Dermis blood vessel endothelial cell (primary cell): ENCODE measurements around the gene CERS4. TPM values are rescaled to one million over a fixed set of nuclear protein-coding genes. Genes with fewer than 3 reads are reported as not detected.
A peak's percentile ranks its signal among the peaks of the same experiment; 100 is the strongest.
"Not testable (repeated sequence)": the region's sequence is repeated elsewhere in the genome, so short reads cannot be mapped to it uniquely, and the experiment has no call there.

Experiments
- DNase-seq: peaks from one replicate; pipeline ENCODE4 v3.0.0; 2010
- total RNA-seq: library from RNA; depleted of rRNA; stranded (reverse); fragments of >200 nt; gene quantifications from 2 replicates; pipeline ENCODE4 v1.2.3, GENCODE V29; 2014

Gene CERS4
- total RNA-seq, 1 donor from 2014 or later, result 23.3 TPM

DNA sequence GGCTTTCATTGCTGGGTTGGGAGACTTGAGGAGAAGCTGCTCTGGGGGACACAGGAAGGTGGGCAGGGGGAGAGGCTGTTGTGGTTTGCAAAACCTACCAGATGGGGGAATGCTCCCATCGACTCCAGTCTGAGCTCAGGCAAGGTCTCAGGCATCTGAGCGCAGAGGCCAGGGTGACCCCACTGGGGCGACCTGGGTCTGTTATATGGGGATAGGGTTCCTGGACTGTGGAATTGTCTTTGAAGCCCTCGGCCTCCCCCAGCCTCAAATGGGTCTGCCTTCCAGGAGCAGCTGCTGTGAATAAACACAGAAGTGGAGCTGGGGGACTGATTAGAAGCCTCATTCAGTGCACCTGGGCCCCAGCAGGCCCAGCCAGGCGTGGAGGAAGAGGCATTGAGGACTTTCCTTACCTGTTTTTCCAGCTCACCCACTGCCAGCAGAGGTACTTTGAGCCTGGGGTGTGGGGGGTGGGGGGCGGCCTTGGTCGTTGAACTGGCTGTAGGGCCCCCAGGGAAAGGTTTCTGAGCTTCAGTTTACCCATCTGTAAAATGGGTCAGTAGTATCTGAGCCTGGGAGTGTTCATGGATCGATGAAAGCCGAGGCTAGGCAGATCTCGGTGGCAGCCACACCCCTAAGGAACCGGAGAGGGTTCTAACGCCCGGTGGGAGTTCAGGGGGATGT, 1.4 kb downstream of the CERS4 start:
- DNase-seq, result no peak

- DNase-seq, result no peak
These were observed 3.0 kb downstream of the CERS4 start for GRCh38 chr19:8212212-8212611.

- no peak for DNase-seq
These were observed 3.7 kb downstream of the CERS4 start for GRCh38 chr19:8212916-8213315.

- DNase-seq, result no peak
These were observed 4.9 kb downstream of the CERS4 start for GRCh38 chr19:8213827-8214672.

GRCh38 chr19:8214802-8215201, 5.6 kb downstream of the CERS4 start:
- no peak for DNase-seq

- DNase-seq, result no peak
These were observed 6.6 kb downstream of the CERS4 start for GRCh38 chr19:8215783-8216182.

GRCh38 chr19:8216357-8216756, 7.2 kb downstream of the CERS4 start:
- no peak for DNase-seq

GRCh38 chr19:8218127-8218526, 9.0 kb downstream of the CERS4 start:
- not testable (repeated sequence) for DNase-seq

- DNase-seq, result no peak
These were observed 11.3 kb downstream of the CERS4 start for GRCh38 chr19:8220481-8220880.

- no peak for DNase-seq
These were observed 12.0 kb downstream of the CERS4 start for GRCh38 chr19:8221161-8221560.

DNA sequence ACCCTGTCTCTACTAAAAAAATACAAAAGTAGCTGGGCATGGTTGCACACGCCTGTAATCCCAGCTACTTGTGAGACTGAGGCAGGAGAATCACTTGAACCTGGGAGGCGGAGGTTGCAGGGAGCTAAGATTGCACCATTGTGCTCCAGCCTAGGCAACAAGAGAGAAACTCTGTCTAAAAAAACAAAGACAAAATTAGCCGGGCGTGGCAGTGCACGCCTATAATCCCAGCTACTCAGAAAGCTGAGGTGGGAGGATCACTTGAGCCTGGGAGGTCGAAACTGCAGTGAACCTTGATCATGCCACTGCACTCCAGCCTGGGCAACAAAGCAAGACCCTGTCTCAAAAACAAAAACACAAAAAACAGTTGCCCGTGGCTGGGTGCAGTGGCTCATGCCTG, 14.3 kb downstream of the CERS4 start:
- DNase-seq, result not testable (repeated sequence)

GRCh38 chr19:8224394-8225145, 15.4 kb downstream of the CERS4 start:
- DNase-seq, result no peak

GRCh38 chr19:8231073-8231604, 22.0 kb downstream of the CERS4 start:
- no peak for DNase-seq

DNA sequence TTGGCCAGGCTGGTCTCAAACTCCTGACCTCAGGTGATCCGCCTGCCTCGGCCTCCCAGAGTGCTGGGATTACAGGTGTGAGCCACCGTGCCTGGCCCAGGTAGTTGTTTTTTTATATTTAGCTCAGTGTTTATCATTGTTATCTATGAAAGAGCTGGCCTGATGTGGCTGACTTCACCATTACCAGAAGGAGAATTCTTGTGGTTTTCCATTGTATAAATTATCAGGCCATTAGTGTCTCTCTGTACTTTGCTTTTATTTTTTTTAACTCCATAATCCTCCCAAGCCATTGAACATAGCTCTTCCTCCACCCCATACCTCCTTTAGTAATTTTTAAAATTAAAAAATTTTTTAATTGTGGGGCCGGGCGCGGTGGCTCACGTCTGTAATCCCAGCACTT, 24.2 kb downstream of the CERS4 start:
- no peak for DNase-seq

DNA sequence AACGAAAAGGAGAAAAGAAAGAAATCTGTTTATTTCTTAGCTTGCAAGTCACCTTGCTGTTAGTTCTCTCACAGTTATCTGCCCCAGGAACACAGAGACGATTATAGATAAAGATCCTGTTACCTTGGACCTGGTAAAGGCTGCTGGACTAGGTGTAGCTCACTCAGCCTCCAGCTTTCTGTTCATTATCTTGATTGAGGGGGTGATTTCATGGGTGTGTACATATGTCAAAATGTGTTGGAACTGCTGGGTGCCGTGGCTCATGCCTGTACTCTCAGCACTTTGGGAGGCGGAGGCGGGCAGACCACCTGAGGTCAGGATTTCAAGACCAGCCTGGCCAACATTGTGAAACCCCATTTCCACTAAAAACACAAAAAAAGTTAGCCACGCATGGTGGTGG, 27.9 kb downstream of the CERS4 start:
- no peak for DNase-seq

DNA sequence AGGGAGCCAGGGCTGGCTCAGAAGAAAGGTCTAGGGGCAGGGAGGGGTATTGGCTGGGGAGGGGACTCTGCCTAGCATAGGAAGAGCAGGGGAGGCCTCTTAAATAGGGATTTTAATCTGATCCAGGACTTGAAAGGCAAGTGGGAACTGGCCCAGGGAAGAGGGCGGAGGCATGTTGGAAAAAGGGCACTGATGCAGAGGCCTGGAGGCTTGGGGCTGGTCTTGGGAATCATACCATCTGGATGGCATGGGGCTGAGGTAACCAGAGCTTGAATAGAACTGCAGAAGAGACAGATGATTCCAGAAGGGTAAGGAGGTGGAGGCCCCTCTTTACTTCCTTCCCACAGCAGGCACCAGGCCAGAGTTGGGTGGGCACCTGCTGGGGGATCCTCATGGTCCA, 29.1 kb downstream of the CERS4 start:
- no peak for DNase-seq

- DNase-seq, result no peak
These were observed 30.5 kb downstream of the CERS4 start for GRCh38 chr19:8239528-8240273.

GRCh38 chr19:8240274-8241229, 31.4 kb downstream of the CERS4 start:
- peak; percentile 95 for DNase-seq

DNA sequence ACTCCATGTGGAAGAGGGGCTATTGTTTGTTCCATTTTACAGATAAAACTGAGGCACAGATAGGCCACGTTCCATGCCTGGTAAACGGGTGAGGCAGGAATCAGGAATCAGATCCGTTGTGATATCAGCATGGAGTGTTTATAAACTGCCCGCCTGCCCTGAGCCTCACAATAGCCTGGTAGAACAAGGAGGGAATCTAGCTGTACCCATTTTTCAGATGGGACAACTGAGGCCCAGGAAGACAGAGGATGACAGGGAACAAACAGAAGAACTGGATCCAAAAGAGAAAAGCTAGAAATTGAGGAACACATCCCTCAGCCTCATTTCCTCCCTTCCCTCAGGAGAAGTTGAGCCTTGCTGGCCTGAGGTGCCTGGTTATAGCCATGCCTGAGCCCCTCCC, 32.5 kb downstream of the CERS4 start:
- no peak for DNase-seq

DNA sequence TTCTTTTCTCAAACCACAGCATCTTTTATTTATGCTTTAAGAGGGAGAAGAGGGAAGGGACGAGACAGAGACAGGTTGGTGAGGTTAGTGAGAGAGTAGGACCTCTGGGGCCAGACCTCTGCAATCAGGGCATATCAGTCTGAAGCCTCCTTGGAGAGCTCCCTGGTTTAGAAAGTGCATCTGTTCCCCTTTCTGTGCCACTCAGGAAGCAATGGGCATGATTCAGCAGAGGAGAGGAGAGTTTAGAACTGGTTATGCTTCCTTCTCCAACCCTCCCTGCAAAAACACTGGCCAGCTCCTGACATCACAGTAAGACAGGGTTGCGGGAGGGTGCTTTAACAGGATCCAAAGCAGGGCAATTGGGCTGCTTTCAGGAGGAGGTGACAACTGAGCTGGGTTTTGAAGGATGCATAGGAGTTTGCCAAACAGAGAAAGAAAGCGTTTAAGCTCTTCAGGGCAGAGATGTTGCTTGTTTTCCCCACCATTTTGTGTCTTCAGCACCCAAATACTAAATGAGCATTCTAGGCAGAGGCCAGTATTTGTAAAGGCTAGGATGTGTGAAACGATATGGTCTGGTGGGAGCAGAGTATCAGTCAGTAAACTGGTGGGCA, 33.1 kb downstream of the CERS4 start:
- DNase-seq, result no peak

- no peak for DNase-seq
These were observed 34.0 kb downstream of the CERS4 start for GRCh38 chr19:8243146-8243545.
